Amygdala (tissue), 56 donors: ENCODE data around the gene EDEM2.
"Not testable (repeated sequence)": the region's sequence is repeated elsewhere in the genome, so short reads cannot be mapped to it uniquely, and the experiment has no call there.

Experiments used
- DNase-seq, 56 donors: peaks; one replicate each; lab custom pipeline; 2025; lab: John Stamatoyannopoulos, UW

Gene EDEM2

DNA sequence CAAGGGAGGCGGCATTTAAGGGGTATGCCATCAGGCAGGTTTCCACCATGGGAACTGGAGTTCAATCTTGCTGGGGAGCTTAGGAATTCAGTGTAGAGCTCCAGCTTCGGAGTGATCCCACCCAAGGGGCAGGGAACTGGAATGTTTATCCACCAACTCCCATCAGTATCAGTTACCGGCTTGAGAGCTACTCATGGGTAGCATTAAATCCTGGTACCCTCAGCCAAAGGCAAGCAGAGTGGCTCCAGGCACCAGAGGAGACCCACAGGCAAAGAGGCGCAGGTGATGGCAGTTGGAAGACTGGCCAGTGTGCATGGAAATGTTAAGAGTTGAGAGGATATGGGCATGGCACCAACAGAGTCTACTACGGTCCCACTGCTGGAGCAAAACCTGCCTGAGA lies 14.1 kb downstream of the EDEM2 start:
- DNase-seq = no peak

DNA sequence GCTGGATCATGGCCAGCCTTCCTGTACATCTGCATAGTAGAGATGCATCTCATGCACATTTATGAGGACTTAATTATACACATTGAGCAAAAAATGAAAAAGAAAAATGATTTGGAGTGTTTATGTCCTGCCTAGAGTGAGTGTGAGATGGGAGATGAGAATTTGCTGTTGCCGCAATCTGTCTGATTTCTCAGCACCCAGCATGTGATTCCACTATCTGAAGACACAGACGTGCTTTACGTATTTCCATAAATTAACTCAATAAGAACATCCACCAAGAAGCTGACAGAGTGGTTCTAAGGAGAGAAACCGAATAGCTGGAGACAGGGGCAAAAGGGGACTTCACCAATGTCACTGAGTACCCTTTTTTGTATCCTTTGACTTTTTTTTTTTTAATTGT lies 15.2 kb downstream of the EDEM2 start:
- no peak for DNase-seq

DNA sequence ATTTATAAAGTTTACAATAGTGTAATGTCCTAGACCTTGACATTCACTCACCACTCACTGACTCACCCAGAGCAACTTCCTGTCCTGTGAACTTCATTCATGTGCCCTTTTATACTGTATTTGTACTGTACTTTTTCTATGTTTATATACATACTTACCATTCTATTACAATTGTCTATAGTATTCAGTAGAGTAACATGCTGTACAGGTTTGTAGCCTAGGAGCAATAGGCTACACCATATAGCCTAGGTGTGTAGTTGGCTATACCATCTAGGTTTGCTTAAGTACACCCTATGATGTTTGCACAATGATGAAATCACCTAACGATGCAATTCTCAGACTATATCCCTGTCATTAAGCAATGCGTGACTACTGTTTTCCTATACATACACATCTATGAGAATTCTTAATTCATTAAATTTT lies 17.5 kb downstream of the EDEM2 start:
- DNase-seq = no peak

DNA sequence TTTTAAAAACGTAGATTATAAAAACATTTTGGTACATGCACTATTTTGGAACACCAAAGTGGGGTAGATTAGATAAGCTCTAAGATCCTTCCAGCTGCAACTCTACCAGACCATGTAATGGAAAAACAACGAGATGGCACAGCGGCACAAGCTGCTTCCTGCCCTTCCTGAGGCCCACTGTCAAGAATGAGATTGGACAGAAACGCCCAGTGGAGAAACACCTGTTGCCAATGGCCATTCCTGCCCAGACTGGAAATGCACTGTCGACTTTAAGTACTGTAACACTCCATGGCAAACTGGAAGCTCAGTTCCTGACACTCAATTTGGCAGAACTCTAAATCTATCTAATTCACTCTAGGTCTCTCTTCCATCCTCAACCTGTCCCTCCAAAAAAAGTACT lies 21.4 kb downstream of the EDEM2 start:
- no peak for DNase-seq

DNA sequence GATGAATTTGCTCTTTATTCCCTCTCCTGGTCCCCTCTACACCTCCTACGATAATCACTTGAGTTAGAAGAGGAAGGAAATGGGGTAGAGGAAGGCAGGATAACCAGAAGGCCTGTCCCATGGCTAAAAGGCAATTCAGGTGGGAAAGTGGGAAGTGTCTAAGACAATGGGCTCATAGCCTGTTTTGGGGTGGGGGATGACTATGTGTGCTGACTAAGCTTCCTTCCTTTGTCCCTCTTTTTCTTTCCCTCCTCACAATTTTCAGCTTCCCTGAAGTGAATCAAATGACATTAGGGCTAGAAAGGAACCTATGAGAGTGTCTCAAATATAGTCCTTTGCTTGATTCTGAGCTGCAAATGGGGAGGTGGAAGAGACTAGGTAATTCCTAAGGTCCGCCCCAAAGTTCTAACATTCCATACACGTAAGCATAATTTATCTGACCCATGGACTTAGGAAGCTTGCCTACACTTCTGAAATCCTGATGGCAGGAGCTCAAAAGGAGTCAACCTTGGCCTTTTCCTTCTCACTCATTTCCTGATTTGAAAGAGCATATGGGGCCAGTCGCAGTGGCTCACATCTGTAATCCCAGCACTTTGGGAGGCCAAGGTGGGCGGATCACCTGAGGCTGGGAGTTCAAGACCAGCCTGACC lies 24.3 kb downstream of the EDEM2 start:
- DNase-seq = no peak

DNA sequence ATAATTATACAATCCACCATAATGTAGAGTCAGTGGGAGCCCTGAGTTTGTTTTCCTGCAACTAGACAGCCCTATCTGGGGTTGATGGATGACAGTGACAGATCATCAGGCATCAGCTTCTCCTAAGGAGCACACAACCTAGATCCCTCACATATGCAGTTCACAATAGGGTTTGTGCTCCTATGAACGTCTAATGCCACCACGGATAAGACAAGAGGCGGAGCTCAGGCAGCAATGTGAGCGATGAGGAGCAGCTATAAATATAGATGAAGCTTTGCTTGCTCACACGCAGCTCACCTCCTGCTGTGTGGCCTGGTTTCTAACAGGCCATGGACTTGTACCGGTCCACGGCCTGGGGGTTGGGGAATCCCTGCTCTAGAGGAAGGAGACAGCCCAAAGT lies 25.9 kb downstream of the EDEM2 start:
- DNase-seq = no peak

DNA sequence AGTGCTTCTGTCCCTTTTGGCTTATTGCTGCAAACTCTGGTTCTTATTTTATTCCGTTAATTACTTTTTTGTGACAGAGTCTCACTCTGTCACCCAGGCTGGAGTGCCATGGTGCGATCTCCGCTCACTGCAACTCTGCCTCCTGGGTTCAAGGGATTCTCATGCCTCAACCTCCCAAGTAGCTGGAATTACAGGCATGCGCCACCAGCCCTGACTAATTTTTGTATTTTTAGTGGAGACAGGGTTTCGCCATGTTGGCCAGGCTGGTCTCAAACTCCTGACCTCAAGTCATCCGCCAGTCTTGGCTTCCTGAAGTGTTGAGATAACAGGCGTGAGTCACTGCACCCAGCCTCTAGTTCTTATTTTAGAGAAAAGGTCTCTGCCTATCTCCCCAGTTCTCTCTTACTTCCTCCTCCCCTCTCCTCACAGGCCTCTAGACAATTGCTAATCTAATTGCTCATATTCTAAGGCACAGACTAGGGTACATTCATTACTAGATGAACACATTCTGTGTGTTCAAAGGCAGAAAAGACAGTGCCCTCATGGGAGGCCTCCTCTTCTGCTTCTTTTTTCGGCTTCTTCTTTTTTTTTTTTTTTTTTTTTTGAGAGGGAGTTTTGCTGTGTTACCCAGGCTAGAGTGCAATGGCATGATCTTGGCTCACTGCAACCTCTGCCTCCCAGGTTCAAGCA lies 27.0 kb downstream of the EDEM2 start:
- DNase-seq = no peak

DNA sequence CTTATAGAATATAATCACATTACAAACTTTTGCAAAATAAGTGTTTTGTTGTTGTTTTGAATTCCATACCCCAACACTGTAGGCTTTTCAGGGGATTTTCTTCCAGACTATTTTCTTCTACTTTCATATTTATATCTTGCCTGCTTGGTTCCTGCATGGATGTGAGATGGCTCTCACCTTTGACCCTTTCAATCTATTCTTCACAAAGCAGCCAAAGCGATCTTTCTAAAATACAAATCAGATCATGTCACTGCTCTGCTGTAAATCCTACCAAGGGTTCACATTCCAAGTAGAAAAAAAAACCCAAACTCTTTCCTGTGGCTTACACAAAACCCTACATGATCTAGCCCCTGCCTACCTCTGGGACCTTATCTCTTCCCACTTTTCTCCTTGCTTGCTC lies 29.5 kb downstream of the EDEM2 start:
- DNase-seq = no peak

DNA sequence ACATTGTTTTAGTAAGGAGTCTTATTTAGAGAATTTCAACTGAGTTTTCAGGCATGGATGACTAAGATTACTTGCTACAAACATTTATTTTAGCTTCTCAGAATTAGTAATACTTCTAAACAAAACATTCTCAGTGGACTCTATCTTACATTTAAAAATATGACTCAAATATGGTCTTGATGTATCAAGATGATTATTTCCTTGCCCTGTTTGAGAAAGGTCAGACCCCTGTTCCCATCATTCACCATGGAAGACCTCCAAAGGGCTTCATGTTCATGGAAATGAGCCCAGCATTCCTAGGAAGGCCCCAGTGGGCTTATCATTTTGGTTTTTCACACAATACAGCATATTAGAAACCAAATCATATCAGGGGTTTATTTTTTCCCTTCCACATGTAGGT lies 29.9 kb downstream of the EDEM2 start:
- DNase-seq = no peak

DNA sequence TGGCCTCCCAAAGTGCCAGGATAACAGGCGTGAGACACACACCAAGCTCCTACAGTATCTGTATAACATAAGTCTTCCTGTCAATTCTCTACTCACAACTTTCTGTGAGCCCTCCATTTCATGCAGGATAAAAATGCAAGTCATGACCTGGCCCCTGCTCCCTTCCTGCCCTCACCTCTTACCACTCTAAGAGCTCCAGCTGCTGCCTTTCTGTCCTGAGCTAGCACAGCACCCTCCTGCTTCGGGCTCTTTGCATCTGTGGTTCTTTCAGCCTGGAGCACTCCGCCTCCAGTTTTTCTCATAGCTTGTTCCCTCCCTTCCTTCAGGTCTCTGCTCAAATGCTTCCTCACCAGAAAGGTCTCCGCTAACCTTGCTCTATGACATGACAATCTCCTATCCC lies 30.9 kb downstream of the EDEM2 start:
- no peak for DNase-seq

DNA sequence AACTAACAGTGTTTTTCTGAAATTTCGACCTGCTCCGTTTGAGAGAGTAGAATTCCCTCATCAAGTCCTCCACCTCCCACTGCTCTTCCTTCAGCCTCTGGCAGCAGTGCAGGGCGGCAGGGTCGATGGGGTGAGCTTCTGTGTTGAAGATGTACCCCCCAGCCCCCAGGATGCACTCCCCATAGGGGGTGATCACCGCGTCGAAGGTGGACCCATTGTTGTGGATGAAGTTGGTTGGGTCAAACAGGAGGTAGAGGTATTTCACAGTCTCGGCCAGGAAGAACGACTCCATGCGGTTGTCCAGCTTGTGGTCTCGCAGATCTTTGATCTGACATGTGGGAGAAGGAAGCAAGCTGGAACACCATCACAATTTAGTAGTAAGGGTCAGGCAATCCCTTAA lies 31.5 kb downstream of the EDEM2 start:
- DNase-seq = no peak

DNA sequence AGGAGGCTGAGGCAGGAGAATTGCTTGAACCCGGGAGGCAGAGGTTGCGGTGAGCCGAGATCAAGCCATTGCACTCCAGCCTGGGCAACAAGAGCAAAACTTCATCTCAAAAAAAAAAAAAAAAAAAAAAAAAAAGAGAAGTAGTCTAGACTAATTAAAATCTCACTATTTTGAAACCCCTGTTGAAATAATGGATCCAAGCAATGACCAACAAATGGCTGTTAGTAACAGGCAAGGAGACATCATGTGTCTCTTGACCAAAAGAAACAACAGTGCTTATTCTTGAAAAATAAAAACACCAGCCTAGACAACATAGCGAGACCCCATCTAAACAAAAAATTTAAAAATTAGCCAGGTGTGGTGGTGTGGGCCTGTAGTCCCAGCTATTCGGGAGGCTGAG lies 34.9 kb downstream of the EDEM2 start:
- not testable (repeated sequence) for DNase-seq

DNA sequence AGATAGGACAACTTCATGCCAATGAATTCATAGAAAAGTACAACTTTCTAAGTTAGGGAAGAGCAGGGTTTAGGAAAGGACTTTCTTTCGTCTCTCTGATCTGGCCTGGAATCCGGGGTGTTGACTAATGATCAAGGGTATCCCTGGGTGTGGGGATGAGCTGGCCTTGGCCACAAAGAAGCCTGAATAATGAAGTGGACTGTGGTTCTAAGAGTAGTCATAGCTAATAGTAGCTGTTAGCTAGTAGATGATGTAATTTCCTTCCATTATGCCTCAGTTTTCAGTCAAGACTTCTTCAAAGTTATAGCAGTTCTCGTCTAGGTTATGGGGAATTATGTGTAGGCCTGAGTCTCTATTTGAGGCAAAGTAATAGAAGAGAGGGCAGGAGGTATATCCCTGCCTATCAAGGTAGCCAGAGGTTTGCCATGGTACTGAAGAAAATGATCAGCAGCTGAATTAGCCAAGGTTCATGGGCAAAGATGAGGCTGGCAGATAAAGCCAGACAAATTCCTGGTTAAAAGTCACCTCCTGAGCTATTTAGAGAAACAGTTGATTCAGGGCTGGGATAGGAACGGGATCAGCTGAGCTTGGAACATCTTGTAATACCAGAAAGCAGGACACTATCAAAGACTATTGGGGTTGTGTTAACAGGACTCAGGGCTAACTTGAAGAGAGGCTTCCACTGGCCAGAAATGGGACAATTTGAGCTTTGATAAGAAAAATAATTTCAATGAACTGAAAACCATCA lies 35.8 kb downstream of the EDEM2 start:
- DNase-seq = no peak

DNA sequence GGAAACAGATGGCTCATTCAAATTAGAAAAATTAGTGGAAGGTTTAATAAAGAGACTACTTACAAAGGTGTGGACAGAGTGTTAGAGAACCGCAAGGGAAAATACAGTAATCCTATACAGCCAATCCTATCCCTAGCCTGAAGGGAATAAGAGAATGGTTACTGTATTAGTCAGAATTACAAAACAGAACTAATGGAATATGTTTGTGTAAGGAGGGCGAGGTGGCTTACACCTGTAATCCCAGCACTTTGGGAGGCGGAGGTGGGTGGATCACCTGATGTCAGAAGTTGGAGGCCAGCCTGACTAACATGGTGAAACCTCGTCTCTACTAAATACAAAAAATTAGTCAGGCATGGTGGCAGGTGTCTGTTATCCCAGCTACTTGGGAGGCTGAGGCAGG lies 38.2 kb downstream of the EDEM2 start:
- no peak for DNase-seq

DNA sequence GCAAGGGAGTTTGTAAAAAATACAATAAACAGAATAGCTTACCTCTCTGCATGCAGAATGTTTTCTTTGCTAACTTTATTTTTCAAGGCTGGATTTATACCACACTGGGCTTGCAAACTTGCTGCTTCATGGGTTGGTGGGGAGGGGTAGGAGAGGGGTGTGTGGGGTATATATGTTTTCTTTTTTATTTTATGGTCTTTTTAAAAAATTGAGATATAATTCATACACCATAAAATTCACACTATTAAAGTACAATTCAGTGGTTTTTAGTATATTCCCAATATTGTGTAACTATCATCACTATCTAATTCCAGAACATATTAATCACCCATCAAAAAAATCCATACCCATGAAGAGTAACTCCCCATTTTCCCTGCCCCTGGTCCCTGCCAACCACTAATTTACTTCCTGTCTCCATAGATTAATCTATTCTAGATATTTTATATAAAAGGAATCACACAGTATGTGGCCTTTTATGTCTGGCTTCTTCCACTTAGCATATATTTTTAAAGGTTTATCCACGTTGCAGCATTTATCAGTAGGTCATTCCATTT lies 40.2 kb downstream of the EDEM2 start:
- no peak for DNase-seq

DNA sequence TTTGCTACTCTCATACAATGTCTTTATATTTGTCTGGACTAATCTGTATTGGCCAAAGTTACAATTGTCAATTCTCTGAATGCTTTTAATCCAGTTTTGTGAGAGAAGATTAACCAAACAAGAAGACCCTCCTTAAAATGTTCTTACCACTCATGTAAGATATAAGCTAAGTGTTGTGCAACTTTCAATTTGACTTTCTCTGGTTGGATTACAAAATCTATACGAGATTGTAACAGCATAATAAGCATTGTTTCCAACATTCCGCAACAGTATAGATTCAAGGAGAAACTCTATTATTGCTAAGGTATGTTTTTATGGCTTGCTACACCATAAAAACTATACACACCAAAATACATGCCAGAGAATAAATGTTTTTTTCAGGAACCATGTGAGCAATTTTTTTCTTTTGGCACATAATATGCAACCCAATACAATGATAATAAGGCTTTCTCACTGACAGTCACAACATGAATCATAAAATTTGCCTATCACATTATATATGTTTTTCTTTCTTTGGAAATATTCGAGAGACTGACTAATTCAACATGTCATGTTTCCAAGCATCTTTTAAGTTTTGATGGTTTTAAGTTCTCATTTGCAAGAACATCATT lies 42.3 kb downstream of the EDEM2 start:
- DNase-seq = no peak

DNA sequence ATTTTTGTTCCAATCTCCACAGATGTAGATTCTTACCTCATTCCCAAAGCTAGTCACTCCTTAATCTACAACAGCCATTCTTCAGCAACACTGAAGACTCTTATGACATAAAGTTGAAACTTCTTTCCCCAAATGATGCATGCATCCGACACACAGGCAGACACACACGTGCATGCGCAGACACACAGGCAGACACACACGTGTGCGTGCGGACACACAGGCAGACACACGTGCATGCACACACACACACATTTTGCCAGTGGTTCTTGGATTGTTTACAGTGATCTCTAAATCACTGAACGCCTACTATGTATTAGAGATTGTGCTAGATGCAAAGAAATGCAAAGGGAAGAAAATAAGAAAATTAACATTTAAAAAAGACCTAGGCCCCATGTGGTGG lies 45.5 kb downstream of the EDEM2 start:
- no peak for DNase-seq

DNA sequence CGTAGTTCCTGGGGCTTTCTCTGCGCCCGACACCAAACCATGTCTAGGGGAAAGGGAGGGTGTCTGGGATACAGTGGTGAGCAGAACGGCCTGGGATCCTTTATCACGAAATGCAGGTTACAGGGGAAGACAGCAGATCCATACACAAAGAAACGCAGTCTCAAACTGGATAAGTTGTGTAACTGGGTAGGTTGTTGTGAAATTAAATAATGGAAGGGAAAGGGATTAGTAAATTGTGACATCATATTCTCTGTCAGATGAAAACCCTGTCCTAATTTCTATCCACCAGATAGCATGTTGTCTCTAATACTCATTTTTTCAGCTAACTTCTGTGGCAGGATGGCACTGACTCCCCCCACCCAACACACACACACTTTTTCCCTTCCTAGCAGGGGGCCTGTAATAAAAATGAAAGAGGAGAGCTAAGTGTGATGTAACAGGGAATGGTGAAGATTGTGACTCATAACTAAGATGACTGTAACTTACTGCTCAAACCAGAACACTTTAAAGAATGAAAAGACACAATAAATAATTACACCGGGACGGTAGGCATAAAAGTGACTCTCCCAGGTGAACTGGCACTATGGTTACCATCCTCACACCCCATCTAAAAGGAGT lies 53.8 kb downstream of the EDEM2 start:
- DNase-seq = no peak

DNA sequence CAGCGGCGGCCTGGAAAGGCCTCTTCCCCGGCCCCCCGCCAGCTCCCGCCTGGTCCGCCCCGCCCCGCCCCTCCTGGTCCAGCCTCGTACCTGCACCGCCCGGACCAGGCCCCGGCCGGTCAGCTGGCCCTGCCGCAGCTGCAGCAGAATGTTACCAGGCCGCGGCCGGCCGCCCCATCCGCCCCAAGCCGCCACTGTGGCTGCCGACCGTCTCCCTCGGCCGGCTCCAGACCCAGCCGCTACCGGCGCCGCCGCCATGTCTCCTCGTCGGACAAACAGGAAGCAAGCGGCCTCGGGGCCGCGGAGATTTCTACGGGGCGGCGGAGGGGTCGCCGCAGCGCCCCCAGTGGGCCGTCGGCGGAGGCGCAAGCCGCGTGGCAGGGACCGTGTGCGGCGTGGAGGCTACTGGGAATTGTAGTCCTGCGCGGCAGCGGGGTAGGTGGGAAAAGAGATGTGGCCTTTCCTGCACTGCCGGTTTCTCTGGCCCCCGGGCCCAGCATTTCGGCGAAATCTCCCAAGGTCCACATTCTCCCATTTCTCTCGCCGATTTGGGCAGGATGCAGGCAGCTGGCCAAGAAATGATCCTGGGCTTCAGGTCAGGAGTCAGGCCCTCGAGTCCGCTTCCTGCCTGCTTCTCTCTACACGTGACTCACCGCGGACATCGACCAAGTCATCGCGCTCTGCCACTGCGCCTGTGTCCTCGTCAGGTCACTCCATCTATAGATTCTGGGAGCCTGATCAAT lies 54.4 kb downstream of the EDEM2 start, which contains the start of gene TRPC4AP:
Gene TRPC4AP (minus strand): TSS at position 284 of the 743 bp plus-strand sequence. CDS start 26 bp downstream, at position 258.
- DNase-seq = peak; percentile 29 to 91 (median 81)
